GM12878 (cell line): ENCODE data around the gene ZPBP2. TPM values are rescaled to one million over a fixed set of nuclear protein-coding genes. Genes with fewer than 3 reads are reported as not detected.

Experiments
- ATAC-seq: fragments of 200-7000 bp; cut with Tn5 transposase; 3 replicates; pipeline ENCODE4 v1.9.1; 2020; ENCODE audit warnings: mild to moderate bottlenecking, moderate library complexity
- BruUV-seq: library from RNA; stranded (reverse); fragments of 400-500 nt; replicated peaks from 2 replicates; lab custom pipeline; 2021; lab: Mats Ljungman, UMichigan
- CTCF ChIA-PET: fragments of 300-600 bp; sonication (Branson Sonifier 250); formaldehyde crosslinking; extraction: SDS; loops from one replicate; lab custom pipeline; 2021; ENCODE audit warnings: inconsistent platforms; lab: Yijun Ruan, JAX
- POLR2A ChIA-PET: fragments of 350-600 bp; formaldehyde crosslinking; extraction: SDS; loops from one replicate; lab custom pipeline; 2021; ENCODE audit warnings: inconsistent platforms; lab: Charles Lee
- RAD21 ChIA-PET: fragments of 300-600 bp; sonication (Branson Sonifier 250); formaldehyde crosslinking; loops from one replicate; lab custom pipeline; 2023; ENCODE audit warnings: antibody characterized with exemption; ENCODE audit not compliant: unreplicated experiment; lab: Charles Lee
- SMC1A ChIA-PET: fragments of 300-600 bp; sonication (Branson Sonifier 250); formaldehyde crosslinking; loops from one replicate; lab custom pipeline; 2023; ENCODE audit not compliant: unreplicated experiment, uncharacterized antibody; lab: Charles Lee
- DNase-seq: peaks from one replicate; pipeline ENCODE4 v3.0.0-alpha.2; 2011; ENCODE audit warnings: low read depth, low spot score
- FAIRE-seq: peaks from 3 replicates; lab custom pipeline; 2011; peaks lifted over from hg19 to GRCh38; lab: Jason Lieb, UNC
- H2AFZ ChIP-seq: 2 replicates; pipeline ENCODE4 v1.6.0; 2011; ENCODE audit warnings: low read depth, low read length, control low read depth; ENCODE audit not compliant: control insufficient read depth
- H3K27ac ChIP-seq: 2 replicates; pipeline ENCODE4 v1.5.1; 2011; ENCODE audit warnings: control low read depth; ENCODE audit not compliant: control insufficient read depth, insufficient read depth
- H3K27me3 ChIP-seq, 2 experiments: replicated peaks in 1 of 2; 2 replicates each; pipeline versions ENCODE4 v1.6.0 to v1.6.1; 2011; ENCODE audit warnings: low read length in 1 of 2; ENCODE audit not compliant: control insufficient read depth in 2 of 2, insufficient read depth in 2 of 2
- H3K36me3 ChIP-seq, 2 experiments: 2 replicates each; pipeline ENCODE4 v1.5.1; 2011; ENCODE audit warnings: low read length in 1 of 2; ENCODE audit not compliant: control insufficient read depth in 2 of 2, insufficient read depth in 2 of 2
- H3K4me1 ChIP-seq: 2 replicates; pipeline ENCODE4 v1.6.1; 2011; ENCODE audit warnings: mild to moderate bottlenecking, low read length, moderate library complexity, mixed read lengths; ENCODE audit not compliant: control insufficient read depth, insufficient read depth
- H3K4me2 ChIP-seq: 2 replicates; pipeline ENCODE4 v1.6.0; 2011; ENCODE audit warnings: control low read depth; ENCODE audit not compliant: control insufficient read depth, insufficient read depth
- H3K4me3 ChIP-seq: fragments of 200-600 bp; sonication (generic); 2 replicates; pipeline ENCODE4 v1.5.1; 2016
- H3K79me2 ChIP-seq: 2 replicates; pipeline ENCODE4 v1.6.0; 2011; ENCODE audit warnings: low read length; ENCODE audit not compliant: control insufficient read depth, insufficient read depth
- H3K9ac ChIP-seq: 2 replicates; pipeline ENCODE4 v1.8.0; 2011; ENCODE audit warnings: low read length, control low read depth, mixed read lengths; ENCODE audit not compliant: control insufficient read depth, insufficient read depth
- H3K9me3 ChIP-seq: replicated peaks from 3 replicates; pipeline ENCODE4 v1.5.1; 2011; ENCODE audit warnings: mild to moderate bottlenecking, low read length; ENCODE audit not compliant: control insufficient read depth, insufficient read depth
- H4K20me1 ChIP-seq: 2 replicates; pipeline ENCODE4 v1.6.0; 2011; ENCODE audit not compliant: control insufficient read depth, insufficient read depth
- ATF2 ChIP-seq: IDR thresholded peaks from 2 replicates; pipeline ENCODE4 v1.6.1; 2012; ENCODE audit warnings: low read length, inconsistent platforms
- BHLHE40 ChIP-seq, 2 experiments: fragments of 450-650 bp in 1 of 2; IDR thresholded peaks; 2 replicates each; pipeline ENCODE4 v1.6.1; 2011 to 2017; ENCODE audit warnings: low read depth in 2 of 2, borderline replicate concordance in 1 of 2, improper control_type of control experiment in 1 of 2, low read length in 1 of 2, mild to moderate bottlenecking in 1 of 2
- CBFB ChIP-seq: IDR thresholded peaks from 2 replicates; pipeline ENCODE4 v1.6.1; 2016; ENCODE audit warnings: antibody characterized with exemption, low read depth
- CHD4 ChIP-seq: fragments of 200-600 bp; sonication (generic); IDR thresholded peaks from 2 replicates; pipeline ENCODE4 v1.6.1; 2016; ENCODE audit warnings: mild to moderate bottlenecking
- EGR1 ChIP-seq, 2 experiments: IDR thresholded peaks; 1 replicate in 1 of 2; 2 replicates in 1 of 2; pipeline ENCODE4 v1.6.1; 2011 to 2012; ENCODE audit warnings: low read depth in 2 of 2, low read length in 2 of 2, borderline replicate concordance in 1 of 2, mild to moderate bottlenecking in 1 of 2, moderate library complexity in 1 of 2
- IKZF2 ChIP-seq, 2 experiments: fragments of 450-650 bp; IDR thresholded peaks; 2 replicates each; pipeline ENCODE4 v1.6.1; 2017; ENCODE audit warnings: mild to moderate bottlenecking in 2 of 2, moderate library complexity in 2 of 2
- MEF2B ChIP-seq: fragments of 450-650 bp; IDR thresholded peaks from 2 replicates; pipeline ENCODE4 v1.6.1; 2018; ENCODE audit warnings: mild to moderate bottlenecking, moderate library complexity; ENCODE audit not compliant: partially characterized antibody, poor library complexity, severe bottlenecking
- MLLT1 ChIP-seq: fragments of 450-650 bp; IDR thresholded peaks from 2 replicates; pipeline ENCODE4 v1.6.1; 2016; ENCODE audit warnings: mild to moderate bottlenecking
- NFYA ChIP-seq: IDR thresholded peaks from 2 replicates; pipeline ENCODE4 v1.6.1; 2011; ENCODE audit warnings: low read depth, mild to moderate bottlenecking, low read length, improper control_type of control experiment, borderline replicate concordance
- NR2C2 ChIP-seq: IDR thresholded peaks from 2 replicates; pipeline ENCODE4 v1.6.1; 2011; ENCODE audit warnings: borderline replicate concordance, low read depth; ENCODE audit not compliant: control insufficient read depth, insufficient read length
- POLR2AphosphoS2 ChIP-seq: IDR thresholded peaks from 2 replicates; pipeline ENCODE4 v1.6.1; 2011; ENCODE audit warnings: low read depth, mild to moderate bottlenecking, low read length, improper control_type of control experiment, moderate library complexity
- ZBTB4 ChIP-seq: fragments of 450-650 bp; formaldehyde crosslinking; IDR thresholded peaks from 2 replicates; pipeline ENCODE4 v1.4.0; 2022; ENCODE audit warnings: mild to moderate bottlenecking, moderate library complexity
- ZNF217 ChIP-seq: fragments of 450-650 bp; IDR thresholded peaks from 2 replicates; pipeline ENCODE4 v1.6.1; 2017; ENCODE audit warnings: antibody characterized with exemption, mild to moderate bottlenecking
- ZNF622 ChIP-seq: fragments of 450-650 bp; IDR thresholded peaks from 2 replicates; pipeline ENCODE4 v1.6.1; 2017; ENCODE audit warnings: mild to moderate bottlenecking, inconsistent platforms
- WGBS: methylation state at CpG from one replicate; pipeline ENCODE4 v1.1.6; 2016; ENCODE audit warnings: low lambda C conversion rate; ENCODE audit not compliant: insufficient replicate concordance, insufficient coverage; ENCODE audit errors: missing lambda C conversion rate; 5-methylcytosine and 5-hydroxymethylcytosine counted together
- in situ Hi-C: fragments of 300-500 bp; cut with MboI; formaldehyde crosslinking; loops from 9 replicates; pipeline ENCODE4 v1.14.3; 2018; ENCODE audit warnings: mixed read lengths
- intact Hi-C: fragments of 100-400 bp; cut with micrococcal nuclease; formaldehyde crosslinking; loops from one replicate; pipeline ENCODE4 v1.14.2; 2022; ENCODE audit not compliant: unreplicated experiment
- polyA plus RNA-seq, 11 experiments: library from polyadenylated mRNA; depleted of rRNA in 4 of 11; unstranded in 6 of 11; stranded (reverse) in 5 of 11; fragments of >200 nt; fragmentation: Nextera tagmentation in 4 of 11; fragmentation: Illumina TruSeq in 1 of 11; extraction: Ambion mirVana in 4 of 11; extraction: Trizol in 1 of 11; gene quantifications; 1 replicate in 1 of 11; 2 replicates in 10 of 11; pipeline versions ENCODE4 v1.2.1 to v1.2.3, GENCODE V29; 2011 to 2016; ENCODE audit warnings: inconsistent platforms in 2 of 11, missing spikeins in 2 of 11, low read depth in 1 of 11
- total RNA-seq, 4 experiments: library from RNA; depleted of rRNA in 3 of 4; stranded (reverse); fragments of >200 nt in 3 of 4; fragmentation: Illumina TruSeq in 1 of 4; extraction: Trizol in 1 of 4; gene quantifications; 2 replicates each; pipeline versions ENCODE4 v1.2.1 to v1.2.3, GENCODE V29; 2013 to 2021

The ZPBP2 gene
- total and polyA plus RNA-seq, 10 of the 15 experiments (the other 5 are each of a cell fraction or from before 2014, with no cell fraction given): 0.33 to 1.0 (median 0.58) TPM

DNA sequence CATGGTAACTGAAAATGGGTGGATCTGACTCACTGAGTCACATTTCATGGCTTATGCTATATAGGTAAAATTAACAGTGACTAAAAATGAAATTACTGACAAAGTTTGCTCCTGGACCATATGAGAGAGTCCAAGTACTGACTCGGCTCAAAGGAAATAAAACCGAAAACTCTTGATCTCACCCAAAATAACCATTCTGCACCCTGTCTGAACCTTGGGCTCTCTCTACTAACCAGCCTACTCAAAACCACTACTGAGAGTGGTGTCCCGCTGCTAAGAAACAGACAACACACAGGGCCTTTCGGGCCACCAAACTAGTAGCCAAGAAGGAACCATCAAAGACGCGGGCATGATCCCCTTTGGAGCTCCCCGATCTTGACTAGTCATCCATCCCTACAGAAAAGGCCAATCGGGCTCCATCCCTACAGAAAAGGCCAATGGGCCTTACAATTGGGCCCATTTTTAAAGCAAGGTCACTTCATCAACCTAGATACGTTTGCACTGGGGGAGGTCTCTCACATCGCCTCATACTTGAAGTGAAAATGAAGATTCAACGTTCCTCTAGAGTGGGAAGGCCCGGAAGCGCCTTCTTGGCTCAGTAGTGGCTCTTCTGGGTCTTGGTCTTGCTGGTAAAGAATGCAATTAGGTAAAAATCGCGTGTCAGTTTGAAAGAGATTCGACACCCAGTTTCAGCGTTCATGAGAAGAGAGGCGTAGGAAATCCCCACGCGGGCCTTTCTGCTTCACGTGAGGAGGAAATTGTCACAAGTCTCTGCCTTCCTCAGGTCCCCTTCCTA lies 720 bp upstream of the ZPBP2 start (continued):
- peak; percentile 98 to 99 for TF ChIP-seq BHLHE40 (IDR thresholded peaks at IDR 0.05; ENCODE audit: borderline replicate concordance in 1 of 2, low read depth in 2 of 2, low read length in 1 of 2)
- no peak; the same call in 1 of the 2 replicates for TF ChIP-seq CHD4
- TF ChIP-seq NFYA: no peak
- no peak for TF ChIP-seq ZNF217
- peak; percentile 82 for TF ChIP-seq MEF2B
- TF ChIP-seq ZNF622: no peak
- no peak for TF ChIP-seq POLR2AphosphoS2
- TF ChIP-seq CBFB: peak; percentile 83
- peak; percentile 77 to 80 for TF ChIP-seq IKZF2 (IDR thresholded peaks at IDR 0.05)
- no peak for TF ChIP-seq NR2C2

DNA sequence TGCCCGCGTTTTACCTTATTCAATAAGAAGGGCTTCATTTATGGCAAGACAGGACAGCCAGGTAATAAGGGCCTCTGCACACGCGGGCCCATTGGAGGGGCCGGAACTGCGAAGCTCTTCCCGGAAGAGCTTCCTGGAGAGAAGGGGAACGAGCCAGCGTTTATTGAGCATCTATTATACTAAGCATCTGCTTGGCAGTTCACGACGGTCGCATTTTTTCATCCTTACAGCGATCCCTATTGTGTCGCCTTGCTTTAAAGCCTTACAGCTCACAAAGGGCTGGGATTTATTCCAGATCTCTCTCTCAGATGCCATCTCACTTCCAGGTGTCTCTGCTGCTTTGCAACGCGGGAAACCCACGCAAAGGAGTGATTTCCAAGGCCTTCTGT lies 546 bp downstream of the ZPBP2 start:
- H3K79me2 ChIP-seq: peaks cover 23% of the 10 kb centered on the region
- in situ Hi-C loops: no loop called here
- TF ChIP-seq ZBTB4 (CRISPR knock-in tag) (no peak), MLLT1 (peak; percentile 54; the same call in 1 of the 2 replicates), EGR1 (IDR thresholded peaks at IDR 0.05; ENCODE audit: borderline replicate concordance in 1 of 2, low read depth in 2 of 2, low read length in 2 of 2) (no peak), ATF2 (no peak)
- TF ChIP-seq, all 136 proteins: peak for 1
- Histone ChIP-seq H3K27me3 (no peaks in the 10 kb centered on the region), H3K9ac (peak overlapping the region; percentile 85), H3K27ac (peak overlapping the region; percentile 100), H4K20me1 (no peaks in the 10 kb centered on the region), H2AFZ (no peak overlapping the region), H3K4me3 (peak overlapping the region; percentile 61; the same call in 1 of the 2 replicates), H3K9me3 (no peaks in the 10 kb centered on the region; the same call in 2 of the 3 replicates), H3K4me1 (peaks cover 55% of the 10 kb centered on the region), H3K36me3 (no peaks in the 10 kb centered on the region), H3K4me2 (peak overlapping the region; percentile 98)
- RAD21 ChIA-PET: no interaction called here
- FAIRE-seq (no peak), DNase-seq (no peak), ATAC-seq (no peak)
- intact Hi-C loops: no loop called here
- SMC1A ChIA-PET: interaction anchor here (1.0 to 1.5 kb wide), 2 partner anchors 61 to 112 kb away, joined by 3 to 8 read pairs; partner anchors contain the start of gene PSMD3
- 97% methylated on average over 17 of the region's 17 CpGs for WGBS
- CTCF ChIA-PET: interaction anchor here (1.3 to 1.8 kb wide), 2 partner anchors 70 to 113 kb away, joined by 4 to 9 read pairs; no protein-coding TSS in a partner anchor
- POLR2A ChIA-PET: no interaction called here
- no TSS peak for BruUV-seq
